HG03457 (cell line): ENCODE measurements around the gene SLC41A2.

ENCODE experiments used
- ATAC-seq: cut with Tn5 transposase; IDR thresholded peaks from one replicate; pipeline ENCODE4 v1.9.1; 2021; ENCODE audit warnings: moderate number of reproducible peaks; ENCODE audit not compliant: unreplicated experiment

The SLC41A2 gene

DNA sequence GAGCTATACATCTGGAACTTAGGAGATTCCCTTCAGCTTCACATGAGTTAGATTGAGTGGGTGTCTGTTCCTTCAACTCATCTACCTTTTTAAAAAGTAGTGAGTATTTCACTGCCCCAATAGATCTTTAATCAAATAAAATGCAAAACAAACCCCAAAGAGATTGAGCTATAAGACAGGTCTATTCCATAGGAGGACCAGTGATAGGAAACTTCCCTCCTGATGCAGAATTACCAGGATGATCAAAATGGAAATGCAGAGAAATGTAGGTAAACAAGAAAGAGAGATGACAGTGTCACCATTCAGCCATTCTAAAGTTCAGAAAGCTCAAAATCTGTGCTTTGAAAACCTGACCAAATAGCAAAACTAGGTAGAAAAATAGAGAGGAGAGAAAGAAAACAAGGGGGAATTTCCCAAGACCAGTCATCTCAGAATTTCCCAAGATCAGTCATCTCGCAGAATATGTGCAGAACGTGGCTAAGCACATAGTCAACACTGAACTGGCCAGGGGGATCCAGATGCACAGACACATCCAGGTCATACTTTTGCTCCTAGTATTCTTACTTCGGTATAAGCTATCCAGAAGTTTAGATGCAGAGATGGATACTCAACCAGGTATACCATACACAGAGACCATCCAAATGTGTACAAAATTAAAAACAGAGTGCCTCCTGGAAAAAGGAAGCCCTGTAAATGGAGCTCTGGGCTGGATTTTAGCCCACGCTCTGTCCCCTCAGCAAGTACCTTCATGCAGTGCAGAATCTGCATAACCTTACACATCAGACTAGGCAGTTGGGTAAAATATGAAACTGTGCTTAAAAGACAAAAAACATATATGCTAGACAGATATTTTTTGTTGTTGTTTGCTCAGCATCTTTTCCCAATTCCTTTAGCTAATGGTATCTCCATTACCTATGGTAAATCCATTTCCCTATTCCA lies 27.4 kb downstream of the SLC41A2 start:
- ATAC-seq, result peak; percentile 74

DNA sequence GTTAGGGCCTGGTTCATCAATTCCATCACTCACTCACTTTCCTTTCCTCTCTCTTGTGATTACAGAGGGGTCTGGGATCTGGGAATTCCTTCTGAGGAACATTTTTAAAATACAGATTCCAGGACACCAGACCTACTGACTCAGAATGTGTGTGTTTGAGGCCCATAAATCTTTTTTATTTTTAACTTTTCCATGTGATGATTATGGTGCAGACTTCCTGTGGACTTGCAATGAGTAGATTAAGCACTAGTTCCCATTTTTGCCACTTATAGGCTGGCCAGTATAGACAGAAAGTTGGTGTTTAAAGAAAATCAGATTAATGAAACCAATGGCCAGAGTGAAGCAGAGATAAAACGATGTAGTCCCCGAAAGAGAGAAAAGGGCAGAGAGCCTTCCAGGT lies 28.1 kb downstream of the SLC41A2 start:
- ATAC-seq, result no peak

DNA sequence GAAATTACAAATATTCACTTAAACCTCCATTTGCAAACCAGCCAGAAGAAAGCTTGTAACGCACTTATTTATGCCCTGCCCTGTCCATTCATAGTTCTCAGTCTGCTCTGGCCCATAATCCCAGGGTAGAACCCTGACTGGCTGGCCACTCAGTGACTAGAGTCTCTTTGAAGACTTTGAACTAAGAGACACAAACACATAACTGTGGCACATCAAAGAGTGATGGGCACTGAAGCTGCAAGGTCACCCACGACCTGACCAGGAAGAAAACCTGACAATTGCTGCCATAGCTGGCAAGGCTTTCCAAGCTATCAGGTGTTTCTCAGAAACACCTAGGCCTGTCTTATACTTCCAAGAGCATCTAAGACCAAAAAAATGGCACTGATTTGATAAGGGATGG lies 28.7 kb downstream of the SLC41A2 start:
- ATAC-seq, result no peak

DNA sequence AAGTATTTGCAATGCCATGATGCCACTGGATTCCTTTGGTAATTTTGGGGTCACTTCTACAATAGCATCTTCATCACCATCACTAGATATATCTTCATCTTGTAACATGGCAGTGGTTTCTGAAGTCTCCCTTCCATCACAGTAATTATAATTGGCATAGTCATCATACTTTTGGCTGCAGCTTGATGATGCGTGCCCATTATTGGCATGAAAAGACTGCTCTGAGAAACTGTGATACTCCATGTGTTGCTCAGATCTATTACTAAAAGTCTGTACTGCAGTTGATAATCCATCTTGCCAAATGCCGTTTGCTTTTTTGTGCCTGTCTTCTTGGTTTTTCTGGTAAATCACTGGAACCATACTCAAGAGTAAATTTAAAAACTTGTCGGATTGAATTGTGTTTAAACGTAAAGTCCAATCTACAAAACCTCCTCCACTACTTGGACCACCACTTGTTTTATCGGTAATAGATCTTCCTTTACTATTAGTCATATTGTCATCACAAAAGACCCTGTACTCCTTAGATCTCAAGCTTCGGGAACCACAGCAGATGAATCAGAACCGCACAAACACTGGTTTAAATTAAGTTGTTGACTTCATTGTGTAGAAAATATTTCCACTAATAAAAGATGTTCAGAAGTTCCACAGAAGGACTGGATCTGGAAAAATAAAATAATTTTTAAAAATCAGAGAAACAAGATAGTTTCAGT lies 29.9 kb downstream of the SLC41A2 start:
- no peak for ATAC-seq

DNA sequence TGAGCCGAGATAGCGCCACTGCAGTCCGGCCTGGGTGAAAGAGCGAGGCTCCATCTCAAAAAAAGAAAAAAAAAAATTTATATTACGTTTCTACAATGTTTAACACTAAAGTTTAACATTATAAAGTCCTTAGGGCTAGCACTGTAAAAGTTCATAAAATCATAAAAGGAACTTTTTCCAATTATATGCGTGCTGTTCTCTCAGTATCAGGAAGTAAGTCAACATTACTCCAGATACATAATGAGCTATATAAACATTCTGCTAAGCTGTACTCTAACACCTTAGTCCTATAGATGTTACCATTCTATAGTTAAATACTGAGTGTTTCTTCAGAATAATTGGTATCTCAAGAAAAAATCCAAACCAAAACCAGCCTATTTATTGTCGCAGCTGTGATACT lies 32.6 kb downstream of the SLC41A2 start:
- no peak for ATAC-seq

DNA sequence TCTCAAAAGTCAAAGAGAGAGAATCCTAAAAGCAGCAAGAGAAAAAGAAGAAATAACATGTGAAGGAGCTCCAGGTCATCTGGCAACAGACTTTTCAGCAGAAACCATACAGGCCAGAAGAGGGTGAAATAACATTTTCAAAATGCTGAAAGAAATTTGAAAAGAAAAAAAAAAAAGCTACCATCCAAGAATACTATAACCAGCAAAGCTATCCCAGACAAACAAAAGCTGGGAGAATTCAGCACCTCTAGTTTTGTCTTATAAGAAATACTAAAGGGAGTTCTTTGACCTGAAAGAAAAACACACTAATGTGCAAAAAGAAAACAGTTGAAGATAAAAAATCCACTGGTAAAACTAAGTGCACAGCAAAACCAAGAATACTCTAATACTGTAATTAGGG lies 36.8 kb downstream of the SLC41A2 start:
- no peak for ATAC-seq

DNA sequence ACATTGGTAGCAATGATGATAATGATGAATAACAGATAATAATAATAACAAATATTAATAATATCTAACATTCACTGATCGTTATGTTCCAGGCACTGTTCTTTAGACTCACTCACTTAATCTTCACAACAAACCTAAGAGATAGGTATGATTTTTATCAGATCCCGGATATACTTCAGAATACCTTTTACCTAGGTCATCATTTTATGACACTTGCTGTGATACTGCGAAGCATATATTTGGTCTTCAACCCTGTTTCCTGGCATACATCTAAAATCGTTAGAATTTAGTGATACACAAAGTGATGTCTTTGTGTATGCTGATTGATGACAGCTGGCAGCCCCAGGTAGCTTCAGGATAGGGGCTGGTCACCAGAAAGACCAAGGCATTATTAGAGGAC lies 46.1 kb downstream of the SLC41A2 start:
- no peak for ATAC-seq

DNA sequence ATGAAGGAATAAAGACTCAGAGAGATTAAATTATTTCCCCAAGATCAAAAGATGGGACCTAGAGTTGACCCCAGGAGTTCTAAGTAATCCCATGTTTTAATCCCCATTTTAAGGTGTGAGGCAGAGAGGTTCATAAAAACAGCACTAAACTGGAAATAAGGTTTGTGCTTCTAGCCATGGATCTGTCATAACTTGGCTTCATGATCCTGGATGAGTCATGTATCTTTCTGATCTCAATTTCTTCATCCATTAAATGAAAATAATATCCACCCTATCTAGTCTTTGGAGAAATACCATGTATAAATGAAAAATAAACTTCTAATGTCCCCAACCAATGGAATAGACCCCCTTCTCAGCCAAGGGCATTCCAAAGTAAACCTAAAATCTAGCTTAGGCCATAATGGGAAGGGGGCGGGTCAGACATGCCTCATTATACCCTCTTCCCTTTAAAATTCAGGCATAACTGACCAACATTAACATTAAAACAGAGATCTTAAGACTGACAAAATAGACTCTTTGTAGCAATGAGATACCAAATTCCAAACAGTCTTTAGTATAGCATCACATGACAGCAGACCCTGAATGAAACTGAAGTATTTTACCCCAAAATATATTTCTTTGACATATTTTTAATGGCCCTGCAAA lies 47.8 kb downstream of the SLC41A2 start:
- ATAC-seq, result no peak

DNA sequence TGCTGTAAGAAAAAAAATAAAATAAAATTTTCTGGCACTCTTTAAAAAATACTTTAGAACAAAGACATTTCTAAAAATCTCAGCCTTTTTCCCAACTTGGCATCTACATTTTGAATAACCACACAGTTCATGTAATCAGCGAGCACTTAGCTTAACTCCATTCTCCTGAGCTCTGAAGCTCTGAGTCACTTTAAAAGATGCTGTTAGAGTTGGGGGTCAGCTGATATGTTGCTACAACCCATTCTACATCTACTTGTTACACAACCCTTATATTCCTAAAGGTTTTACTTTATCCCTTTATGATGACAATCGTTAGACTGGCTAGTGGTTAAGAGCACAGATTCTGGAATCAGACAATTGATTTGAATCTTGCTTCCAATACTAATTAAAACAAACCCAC lies 48.3 kb downstream of the SLC41A2 start:
- ATAC-seq, result no peak
